Activated CD4-positive, CD25-positive, alpha-beta regulatory T cell treated with anti-CD3 and anti-CD28 coated beads, Interleukin-2, amount 50 U/mL, for 72 hours (primary cell): ENCODE results near the gene CST9.
"Not testable (repeated sequence)": the region's sequence is repeated elsewhere in the genome, so short reads cannot be mapped to it uniquely, and the experiment has no call there.

Experiments
- DNase-seq: peaks from one replicate; pipeline ENCODE4 v3.0.0; 2021

Gene CST9

DNA sequence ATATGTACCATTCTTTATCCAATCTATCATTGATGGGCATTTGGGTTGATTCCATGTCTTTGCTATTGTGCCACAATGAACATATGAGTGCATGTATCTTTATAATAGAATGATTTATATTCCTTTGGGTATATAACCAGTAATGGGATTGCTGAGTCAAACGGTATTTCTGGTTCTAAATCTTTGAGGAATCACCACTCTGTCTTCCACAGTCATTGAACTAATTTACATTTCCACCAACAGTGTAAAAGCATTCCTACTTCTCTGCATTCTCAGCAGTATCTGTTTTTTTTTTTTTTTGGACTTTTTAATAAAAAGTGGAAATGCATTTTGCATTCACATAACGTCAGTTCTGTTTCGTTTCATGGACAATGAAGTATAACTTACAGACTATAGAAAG is 16.7 kb upstream of the CST9 start:
- not testable (repeated sequence) for DNase-seq

DNA sequence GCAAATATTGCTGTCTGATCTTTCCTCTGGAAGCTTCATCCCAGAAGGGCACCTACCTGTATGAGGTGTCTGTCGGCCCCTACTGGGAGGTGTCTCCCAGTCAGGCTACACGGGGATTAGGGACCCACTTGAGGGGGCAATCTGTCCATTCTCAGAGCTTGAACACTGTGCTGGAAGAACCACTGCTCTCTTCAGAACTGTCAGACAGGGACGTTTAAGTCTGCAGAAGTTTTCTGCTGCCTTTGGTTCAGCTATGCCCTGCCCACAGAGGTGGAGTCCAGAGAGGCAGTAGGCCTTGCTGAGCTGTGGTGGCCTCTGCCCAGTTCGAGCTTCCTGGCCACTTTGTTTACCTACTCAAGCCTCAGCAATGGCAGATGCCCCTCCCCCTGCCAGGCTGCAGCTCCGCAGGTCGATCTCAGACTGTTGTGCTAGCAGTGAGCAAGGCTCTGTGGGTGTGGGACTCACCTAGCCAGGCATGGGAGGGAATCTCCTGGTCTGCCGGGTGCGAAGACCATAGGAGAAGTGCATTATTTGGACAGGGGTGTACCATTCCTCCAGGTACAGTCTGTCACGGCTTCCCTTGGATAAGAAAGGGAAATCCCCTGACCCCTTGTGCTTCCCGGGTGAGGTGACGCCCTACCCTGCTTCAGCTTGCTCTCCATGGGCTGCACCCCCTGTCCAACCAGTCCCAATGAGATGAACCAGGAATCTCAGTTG is 15.1 kb upstream of the CST9 start:
- not testable (repeated sequence) for DNase-seq

DNA sequence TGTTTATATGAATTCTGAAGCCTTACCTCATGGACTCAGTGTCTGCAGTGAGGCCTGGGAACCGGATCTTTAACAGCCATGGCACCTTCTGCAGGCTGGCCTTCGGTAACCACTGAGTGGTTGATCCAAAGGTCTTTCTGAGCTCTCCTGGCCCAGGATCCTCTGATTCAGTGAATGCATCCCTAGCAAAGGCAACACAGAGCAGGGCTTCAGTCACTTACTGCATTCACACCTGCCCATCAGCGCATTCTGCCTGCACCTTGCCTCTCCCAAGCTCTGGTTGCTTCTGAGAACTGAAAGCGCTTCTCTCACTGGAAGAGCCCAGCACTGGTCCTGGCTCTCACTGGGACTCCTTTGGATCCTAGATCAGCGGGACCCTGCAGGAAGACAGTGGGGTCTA is 8.4 kb upstream of the CST9 start:
- no peak for DNase-seq

DNA sequence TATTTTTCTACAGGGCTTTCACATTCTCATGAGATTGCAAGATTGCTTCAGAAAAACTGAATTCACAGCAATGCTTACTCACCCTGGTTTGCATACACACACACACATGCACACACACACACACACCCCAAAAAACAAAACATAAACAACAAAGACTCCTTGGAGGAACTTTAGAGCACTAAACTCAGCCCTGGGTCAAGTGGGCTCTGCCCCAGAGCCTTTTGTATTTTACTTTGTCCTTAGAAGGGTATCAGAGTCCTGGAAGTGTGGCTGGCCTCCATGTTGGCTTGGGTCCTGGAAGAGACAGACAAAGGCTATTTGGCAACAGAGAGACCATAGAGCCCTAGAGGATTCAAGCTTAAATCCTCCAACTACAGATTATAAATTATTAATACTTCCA is 8.0 kb upstream of the CST9 start:
- no peak for DNase-seq

DNA sequence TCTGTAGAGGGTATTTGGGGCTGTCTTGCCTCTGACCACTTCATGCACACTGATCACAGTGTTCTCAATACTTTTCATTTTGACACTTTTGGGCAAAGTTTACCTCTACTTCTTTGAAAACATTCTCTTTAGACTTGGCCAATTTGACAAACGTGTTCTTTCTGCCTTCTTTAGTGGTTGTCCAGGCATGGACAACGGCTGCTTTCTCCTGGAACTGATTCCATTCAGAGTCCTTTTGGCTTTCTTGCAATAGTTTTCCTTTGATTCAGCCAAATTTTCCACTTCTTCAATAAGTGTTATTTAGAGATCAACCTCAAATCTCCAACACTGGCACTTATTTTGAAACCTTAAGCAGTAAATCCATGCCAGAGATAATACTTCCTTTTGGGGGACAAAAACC is 6.7 kb upstream of the CST9 start:
- no peak for DNase-seq

DNA sequence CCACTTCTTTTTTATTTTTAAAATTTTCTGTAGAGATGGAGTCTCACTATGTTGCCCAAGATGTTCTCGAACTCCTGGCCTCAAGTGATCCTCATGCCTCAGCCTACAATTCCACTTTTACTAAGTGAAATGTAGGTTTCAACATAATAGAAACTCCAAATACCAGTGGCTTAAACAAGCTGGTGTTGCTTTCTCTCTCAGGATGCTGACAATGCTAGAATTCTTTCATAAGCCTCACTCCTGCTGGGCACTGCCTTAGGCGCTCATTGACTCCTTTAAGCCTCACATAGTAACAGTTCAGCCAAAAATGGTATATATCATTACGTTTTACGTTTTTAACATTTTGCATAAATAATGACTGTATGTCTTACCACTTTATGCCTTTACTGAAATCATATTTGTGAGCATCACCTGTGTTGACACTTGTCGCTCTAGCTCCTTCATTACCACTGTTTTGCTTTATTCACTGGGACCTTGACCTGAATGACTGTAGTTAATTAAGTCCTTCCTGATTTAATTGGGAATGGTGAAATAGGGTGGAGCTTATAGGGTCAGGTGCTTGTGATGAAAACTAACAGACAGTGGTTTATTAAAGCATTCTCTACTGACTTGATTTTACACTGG is 3.9 kb upstream of the CST9 start:
- DNase-seq = no peak

DNA sequence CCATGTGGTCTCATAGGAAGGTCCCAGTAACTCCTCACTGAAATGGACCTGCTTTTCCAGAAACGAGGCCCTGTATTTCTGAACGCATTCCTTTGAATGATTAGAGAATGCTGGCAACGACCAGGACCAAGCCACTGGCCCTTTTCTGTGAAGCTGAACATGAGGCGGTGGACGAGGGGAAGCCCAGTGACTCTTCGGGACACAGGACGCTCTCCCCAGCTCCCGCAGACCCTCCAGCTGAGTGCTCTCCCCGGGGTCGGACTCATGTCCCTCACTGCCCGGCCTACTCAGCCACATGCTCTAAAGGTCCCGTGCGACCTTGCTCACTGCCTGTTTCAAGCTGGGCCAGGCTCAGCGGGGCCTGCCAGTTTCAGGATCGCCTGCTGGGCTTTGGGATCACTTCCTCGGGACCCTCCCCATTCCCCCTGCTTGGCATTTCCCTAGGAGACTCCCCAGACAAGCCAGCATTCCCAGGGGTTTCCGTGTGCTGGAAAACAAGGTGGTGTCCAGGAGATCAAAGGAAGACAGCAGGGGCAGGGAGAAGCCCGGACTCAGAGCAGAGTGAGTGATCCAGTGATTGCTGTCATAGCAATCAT is 2.6 kb upstream of the CST9 start:
- DNase-seq = no peak

DNA sequence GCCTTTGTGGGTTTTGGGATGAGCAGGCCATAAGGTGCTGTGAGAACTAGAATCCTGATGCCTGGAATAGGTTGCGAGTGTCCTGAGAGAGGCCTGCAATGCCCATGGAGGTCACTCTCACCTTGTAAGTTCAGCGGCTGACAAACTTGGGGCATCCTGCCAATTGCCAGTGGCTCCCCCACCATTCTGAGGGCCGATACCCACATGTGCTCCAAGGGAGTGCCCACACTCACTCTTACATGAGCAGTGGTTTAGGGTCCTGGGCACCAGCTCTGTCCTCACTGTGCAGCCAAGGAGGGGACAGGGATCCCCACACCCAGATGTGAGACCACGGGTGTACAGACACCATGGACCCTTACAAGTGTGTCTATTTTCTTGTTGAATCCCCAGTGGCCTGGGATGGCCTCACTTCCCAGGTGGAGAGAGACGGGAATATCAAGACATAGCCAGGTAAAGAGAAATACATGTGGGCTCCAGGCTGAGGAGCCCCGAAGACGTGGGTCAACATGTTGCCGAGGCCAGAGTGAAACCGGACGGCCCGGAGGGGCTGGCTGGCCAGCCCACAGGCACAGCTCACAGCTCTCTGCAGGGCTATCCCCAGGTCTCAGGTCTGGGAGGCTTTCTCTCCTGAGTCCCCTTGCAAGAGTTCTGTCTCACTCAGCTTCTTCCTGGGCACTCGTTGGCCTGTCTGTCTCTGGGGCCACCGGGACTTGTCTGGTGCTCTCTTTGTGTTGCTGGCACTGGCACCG is 2.0 kb upstream of the CST9 start:
- no peak for DNase-seq

DNA sequence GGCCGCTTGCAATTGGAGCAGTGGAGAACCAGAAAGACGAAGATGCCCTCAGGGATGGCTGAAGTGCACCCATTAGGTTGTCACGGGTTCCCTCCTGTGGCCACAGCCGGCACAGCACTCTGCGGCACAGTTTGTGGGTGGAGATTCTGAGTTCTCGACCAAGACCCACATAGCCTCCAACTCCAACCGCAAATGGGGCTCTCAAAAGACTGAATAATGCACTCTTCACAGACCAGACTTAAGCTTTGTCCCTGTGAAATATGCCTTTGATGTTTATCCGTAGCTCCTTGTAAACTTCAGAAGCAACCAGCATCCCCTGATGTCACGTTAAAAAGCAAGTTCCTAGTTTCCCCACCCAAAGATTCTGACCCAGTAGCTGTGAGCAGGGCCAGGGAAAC is 934 bp upstream of the CST9 start:
- DNase-seq = peak; percentile 63

DNA sequence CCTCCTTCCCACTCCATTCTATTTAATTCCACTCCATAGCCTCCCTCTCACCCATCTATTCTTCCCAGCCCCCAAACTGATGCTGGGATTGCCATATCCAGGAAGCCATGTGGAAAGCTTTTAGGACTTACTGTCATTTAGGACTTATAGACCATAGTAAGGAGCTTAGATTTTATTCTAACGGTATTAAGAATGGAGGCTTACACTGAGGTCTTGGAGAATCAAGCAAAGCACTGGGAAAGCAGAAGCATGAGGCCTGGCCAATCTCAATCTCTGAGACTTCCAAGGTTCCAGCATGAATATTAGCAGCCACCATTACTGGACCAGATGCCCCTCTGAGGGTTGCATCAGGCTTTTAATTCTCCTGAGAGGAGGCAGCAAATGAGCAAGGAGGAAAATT is 1.4 kb downstream of the CST9 start:
- no peak for DNase-seq

DNA sequence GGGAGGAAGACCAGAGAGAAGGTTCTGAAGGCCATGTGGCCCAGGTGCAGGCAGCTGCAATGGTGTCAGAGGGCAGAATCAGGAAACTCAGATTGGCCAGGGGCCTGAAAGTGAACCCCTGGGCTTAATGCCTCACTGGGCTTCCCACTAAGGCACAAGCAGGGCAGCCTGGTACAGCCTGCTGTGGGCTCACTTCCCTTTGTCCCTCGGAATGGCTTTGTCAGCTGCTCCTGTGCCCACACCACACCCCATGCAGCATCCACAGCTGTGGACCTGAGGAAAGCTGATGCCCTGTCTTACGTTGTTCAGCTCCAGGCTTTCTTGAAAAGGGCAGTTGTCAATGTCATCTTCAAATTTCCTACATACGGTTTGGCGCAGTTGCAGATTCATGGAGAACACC is 2.4 kb downstream of the CST9 start:
- no peak for DNase-seq

DNA sequence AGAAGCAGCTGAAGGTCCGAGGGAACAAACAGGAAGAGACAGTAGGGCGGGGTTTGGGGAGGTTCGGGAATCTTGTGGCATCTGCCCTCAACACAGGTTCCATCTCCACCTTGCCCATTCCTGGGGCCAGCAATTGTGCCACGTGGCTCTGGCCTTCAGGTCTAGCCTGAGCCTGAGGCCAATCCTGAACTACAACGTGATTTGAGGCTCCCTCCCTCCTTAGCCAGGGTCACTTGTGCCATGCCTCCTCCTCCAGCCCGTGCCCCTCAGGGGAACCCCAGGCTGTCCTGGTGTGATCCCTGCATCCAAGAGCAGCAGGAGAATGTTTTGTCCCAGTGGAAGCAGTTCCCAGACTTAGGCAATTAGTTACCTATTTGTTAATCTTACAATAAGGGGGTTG is 3.0 kb downstream of the CST9 start:
- no peak for DNase-seq

DNA sequence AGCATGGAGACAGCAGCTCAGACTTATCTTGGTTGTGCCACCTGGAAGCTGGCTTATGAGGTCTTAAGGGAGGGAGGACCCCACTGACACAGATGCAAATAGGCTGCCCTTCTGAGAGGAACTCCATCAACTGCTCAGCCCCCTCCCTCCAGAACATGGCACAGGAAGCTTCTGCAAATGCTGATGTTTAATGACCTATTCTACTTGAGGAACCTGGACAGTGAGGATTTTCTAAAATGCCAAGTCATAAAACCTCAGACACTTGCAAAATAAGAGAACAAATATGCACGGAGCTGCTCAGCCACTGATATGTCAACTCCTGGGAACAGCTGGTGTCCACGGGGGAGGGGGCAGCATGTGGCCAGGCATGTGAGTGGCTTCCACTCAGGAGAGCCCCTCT is 3.5 kb downstream of the CST9 start:
- no peak for DNase-seq

DNA sequence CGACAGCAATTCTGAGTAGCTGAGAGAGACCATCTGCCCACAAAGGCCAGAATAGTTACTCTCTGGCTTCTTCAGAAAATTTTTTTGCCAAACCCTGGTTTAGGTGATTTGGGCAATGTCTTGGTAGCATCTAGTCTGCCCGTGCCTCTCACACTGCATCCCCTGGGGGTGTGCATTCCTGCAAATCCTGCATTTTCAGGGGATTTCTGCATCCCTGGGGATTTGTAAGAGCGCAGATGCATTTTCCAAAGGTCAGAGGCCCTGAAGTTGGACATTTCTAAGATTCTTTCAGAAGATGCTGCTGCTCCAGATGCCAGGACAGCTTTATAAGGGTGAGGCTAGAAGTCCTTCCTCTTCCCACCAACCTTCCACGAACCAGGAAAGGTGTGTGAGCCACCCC is 4.0 kb downstream of the CST9 start:
- DNase-seq = no peak

DNA sequence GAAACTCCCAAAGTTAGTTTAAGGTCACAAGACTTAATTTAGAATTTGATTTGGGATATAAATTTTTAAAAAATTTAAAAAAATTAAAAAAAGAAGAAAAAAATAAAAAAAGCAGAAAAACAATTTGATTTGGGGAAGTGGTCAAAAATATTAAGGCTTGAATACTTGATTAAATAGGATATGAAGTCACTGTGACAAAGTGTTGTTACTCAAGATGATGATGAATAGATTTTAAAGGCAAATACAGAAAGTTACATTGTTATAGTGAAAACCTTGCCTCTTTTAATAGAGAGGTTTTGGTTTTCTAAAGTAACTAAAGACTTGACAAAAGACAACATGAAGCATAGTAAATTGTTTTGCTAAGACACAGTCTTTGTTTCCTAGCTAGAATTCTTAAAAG is 7.2 kb downstream of the CST9 start:
- no peak for DNase-seq

DNA sequence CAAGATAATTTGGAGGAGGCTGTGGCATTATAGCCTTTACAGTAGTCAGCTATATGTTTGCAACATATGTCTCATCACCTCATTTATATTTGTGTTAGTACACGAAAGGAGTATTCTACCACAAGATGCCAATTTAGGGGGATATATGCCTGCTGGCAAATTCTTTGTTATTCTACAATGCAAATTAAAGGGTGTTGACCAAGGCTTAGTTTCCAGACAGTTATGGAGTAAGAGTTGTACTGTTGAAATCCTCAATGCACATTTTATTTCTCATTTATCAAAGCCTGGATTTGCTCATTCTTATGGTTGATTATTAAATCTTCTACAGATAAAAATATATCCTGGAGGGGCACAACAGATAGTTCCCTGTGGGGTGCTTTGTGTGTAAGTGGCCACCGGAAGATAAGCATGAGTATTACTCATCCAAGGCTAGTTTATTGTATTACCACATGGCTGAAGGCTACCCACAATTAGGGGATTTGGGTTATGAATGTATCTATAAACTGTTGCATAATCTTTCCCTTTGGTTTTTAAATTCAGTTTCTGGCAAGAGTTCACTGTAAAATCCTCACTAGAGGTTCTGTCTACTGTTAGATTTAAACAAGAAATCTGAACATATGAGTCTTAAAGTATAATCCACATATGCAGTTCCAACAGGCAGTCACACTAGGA is 9.0 kb downstream of the CST9 start:
- no peak for DNase-seq

DNA sequence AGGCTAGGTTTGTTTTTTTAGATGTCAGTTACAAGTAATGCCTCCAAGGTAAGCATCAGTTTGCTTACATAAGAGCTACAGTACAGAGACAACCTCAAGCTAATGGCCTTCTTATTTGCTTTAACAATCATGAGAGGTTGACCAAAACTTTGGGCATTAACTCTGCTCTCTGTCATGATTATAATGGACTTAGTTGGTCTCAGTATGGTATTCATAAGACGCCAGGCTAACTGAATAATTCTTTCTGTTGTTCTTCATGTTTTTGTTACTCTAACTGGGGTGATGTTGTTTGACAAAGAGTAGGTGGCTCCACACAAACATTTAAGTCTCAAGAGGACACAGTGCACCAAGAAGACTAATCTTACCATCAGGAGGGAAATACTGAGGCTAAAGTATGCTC is 9.8 kb downstream of the CST9 start:
- no peak for DNase-seq

DNA sequence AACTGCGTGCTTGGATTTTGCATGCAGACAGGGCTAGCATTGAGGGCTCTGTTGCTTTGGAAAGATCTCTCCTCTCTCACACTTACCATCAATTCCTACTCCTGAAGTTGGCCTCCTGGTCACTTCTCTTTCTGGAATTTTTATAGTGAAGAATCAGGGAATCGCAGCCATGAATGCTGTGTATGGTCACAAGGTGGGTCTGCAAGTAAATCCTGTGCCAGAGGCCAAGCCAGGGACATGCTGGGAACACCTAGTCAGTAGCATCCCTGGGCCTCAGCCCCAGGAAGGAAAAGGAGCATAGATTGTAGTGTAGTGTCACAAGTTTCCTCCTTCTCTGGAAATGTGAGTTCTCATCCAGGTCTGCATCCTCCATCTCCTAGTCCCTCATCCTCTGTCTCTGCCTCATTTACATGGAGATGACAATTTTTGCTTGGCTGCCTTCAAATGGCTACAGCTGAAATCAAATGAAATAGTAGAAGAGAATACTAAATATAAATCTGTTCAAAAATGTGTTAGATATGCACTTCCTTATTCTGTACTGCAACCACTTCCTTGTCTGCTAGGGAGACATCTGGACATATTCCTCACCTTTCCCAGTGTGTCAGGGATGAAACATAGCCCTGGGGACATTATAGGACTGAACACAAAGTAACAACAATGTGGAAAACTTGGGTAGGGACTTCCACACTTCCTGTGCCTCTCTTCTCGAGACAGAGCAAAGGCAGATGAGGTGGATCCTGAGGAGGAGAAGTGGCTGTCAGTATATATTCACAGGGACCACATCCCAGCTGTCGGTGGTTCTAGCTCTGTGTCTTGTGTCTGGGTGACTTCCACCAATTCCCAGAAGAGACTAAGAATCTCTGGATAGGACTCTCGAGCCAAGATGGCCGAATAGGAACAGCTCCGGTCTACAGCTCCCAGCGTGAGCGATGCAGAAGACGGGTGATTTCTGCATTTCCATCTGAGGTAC is 17.0 kb downstream of the CST9 start:
- DNase-seq = no peak

DNA sequence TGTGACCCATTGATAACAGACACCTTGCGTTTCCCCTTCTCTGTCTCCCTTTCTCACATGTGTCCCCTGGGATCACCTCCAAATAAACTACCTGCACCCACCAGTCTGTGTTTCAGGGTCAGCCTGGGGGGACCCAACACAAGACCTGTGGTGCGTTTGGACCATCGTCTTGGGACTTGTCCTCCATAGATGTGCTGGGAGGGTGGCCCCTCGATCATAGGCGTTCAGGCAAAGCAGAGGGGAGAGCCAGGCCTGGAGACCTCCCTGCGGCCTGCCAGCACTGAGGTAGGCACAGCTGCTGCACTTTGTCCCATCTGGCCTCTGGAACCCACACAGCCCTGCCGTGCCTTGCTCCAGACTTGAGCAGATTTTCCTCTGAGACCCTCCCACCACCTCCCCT is 18.1 kb downstream of the CST9 start:
- DNase-seq = no peak

DNA sequence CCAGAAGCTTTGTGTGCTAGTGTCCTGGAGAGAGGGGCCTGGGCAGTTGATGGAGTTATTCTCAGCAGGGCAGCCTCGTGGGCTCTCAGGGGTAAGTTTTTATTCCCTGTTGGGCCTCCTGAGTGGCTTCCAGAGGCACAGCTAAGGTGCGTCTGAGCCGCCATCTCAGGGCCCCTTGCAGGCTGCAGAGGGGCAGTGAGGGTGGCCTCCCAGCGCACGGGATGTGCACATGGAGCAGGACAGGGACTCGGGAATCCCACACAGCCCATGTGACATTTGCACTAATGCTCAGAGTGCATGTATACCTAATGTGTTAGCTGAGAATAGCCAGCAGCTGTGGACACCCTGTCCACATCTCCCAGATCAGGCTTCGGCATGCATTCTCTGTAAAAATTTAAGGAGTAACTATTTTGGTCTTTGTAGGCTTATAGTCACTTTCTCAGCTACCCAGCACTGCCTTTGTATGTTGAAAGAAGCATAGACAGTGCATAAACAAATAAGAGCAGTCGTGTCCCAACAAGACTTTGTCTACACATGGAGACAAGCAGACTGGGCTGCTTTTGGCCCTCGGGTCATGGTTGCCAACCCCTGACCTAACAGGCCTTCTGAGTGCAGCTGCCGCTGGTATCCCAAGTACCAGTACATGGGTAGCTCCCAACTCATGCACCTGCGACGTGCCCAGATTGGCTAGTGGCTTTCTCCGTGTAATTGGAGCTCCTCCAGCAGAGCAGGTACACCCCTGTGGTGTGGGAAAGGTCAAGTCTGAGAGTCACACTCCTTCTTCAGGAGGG is 18.8 kb downstream of the CST9 start:
- no peak for DNase-seq
